ENCODE measurements around the gene MEIS2. TPM values are rescaled to one million over a fixed set of nuclear protein-coding genes. Genes with fewer than 3 reads are reported as not detected.

The MEIS2 gene
- total and polyA plus RNA-seq, 2 of the 13 experiments (the other 11 are each of a cell fraction or from before 2014, with no cell fraction given): 10.7 to 12.4 TPM

GRCh38 chr15:37136666-37137065 is 36.3 kb upstream of the MEIS2 start:
- ATAC-seq (no peak), DNase-seq (ENCODE audit: low spot score) (no peak), FAIRE-seq (no peak)
- Histone ChIP-seq H3K4me1 (ENCODE audit: insufficient read depth, low read length) (no peaks in the 10 kb centered on the region), H3K4me2 (ENCODE audit: low read depth, low read length) (no peak overlapping the region), H3K79me2 (ENCODE audit: insufficient read depth, low read length) (no peaks in the 10 kb centered on the region), H3K4me3 (replicated peaks in 1 of 3; ENCODE audit: insufficient read depth in 1 of 3, low read depth in 2 of 3, low read length in 3 of 3) (no peak overlapping the region), H2AFZ (ENCODE audit: low read length) (no peak overlapping the region), H3K9ac (ENCODE audit: insufficient read depth, low read depth, low read length) (no peak overlapping the region), H3K27ac (ENCODE audit: extremely low read length, insufficient read depth, low read length) (no peak overlapping the region), H3K27me3 (ENCODE audit: control insufficient read depth in 1 of 2, insufficient read depth in 2 of 2, low read length in 2 of 2) (no peaks in the 10 kb centered on the region), H3K9me3 (ENCODE audit: low read length) (no peaks in the 10 kb centered on the region), H3K36me3 (replicated peaks in 1 of 2; ENCODE audit: control insufficient read depth in 1 of 2, insufficient read depth in 2 of 2, low read length in 2 of 2) (no peaks in the 10 kb centered on the region), H4K20me1 (ENCODE audit: insufficient read depth, low read length) (no peaks in the 10 kb centered on the region)
- 1% methylated on average over 2 of the region's 2 CpGs for WGBS (ENCODE audit: low lambda C conversion rate)
- TF ChIP-seq ZSCAN12 (CRISPR knock-in tag; IDR thresholded peaks at IDR 0.05) (no peak), GATAD1 (CRISPR knock-in tag; IDR thresholded peaks at IDR 0.05) (no peak), NPAS2 (CRISPR knock-in tag; IDR thresholded peaks at IDR 0.05; ENCODE audit: borderline replicate concordance) (no peak), JUND (CRISPR knock-in tag; IDR thresholded peaks at IDR 0.05) (no peak), HMGA1 (CRISPR knock-in tag; conservative IDR thresholded peaks at IDR 0.05) (no peak), ZNF3 (CRISPR knock-in tag; IDR thresholded peaks at IDR 0.05) (no peak), ATAD3A (CRISPR knock-in tag; IDR thresholded peaks at IDR 0.05) (no peak), TIGD3 (CRISPR knock-in tag; IDR thresholded peaks at IDR 0.05; ENCODE audit: borderline replicate concordance) (no peak), FOXA1 (IDR thresholded peaks at IDR 0.05) (no peak), FOXA1 (CRISPR knock-in tag; IDR thresholded peaks at IDR 0.05) (no peak), ZNF547 (CRISPR knock-in tag; IDR thresholded peaks at IDR 0.05) (no peak), RBAK (CRISPR knock-in tag; IDR thresholded peaks at IDR 0.05) (no peak), ZNF597 (CRISPR knock-in tag; IDR thresholded peaks at IDR 0.05) (no peak), RXRB (CRISPR knock-in tag; IDR thresholded peaks at IDR 0.05; ENCODE audit: borderline replicate concordance) (no peak)
- TF ChIP-seq, protein P1, sequence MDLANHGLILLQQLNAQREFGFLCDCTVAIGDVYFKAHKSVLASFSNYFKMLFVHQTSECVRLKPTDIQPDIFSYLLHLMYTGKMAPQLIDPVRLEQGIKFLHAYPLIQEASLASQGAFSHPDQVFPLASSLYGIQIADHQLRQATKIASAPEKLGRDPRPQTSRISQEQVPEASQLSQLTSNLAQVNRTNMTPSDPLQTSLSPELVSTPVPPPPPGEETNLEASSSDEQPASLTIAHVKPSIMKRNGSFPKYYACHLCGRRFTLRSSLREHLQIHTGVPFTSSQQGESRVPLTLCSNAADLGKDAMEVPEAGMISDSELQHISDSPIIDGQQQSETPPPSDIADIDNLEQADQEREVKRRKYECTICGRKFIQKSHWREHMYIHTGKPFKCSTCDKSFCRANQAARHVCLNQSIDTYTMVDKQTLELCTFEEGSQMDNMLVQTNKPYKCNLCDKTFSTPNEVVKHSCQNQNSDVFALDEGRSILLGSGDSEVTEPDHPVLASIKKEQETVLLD (CRISPR knock-in tag; IDR thresholded peaks at IDR 0.05; ENCODE audit: low read depth): no peak
- ChIA-PET CTCF (ENCODE audit: low intra/inter-chr PET ratio, low total read pairs) (no interaction called here), POLR2A (no interaction called here)
- in situ Hi-C loops (cut with HindIII; ENCODE audit: extremely low pct_ligation_motif_present, low pct_unique_long_range_greater_than_20kb): no loop called here
- intact Hi-C loops (cut with micrococcal nuclease; ENCODE audit: unreplicated experiment): loop anchor here (10.0 kb wide), 2 partner anchors 492 to 748 kb away; no protein-coding TSS in a partner anchor
- no TSS peak for BruUV-seq (replicated peaks)

Data from HepG2 (cell line).